ENCODE data around the gene HS6ST2.

Gene HS6ST2

DNA sequence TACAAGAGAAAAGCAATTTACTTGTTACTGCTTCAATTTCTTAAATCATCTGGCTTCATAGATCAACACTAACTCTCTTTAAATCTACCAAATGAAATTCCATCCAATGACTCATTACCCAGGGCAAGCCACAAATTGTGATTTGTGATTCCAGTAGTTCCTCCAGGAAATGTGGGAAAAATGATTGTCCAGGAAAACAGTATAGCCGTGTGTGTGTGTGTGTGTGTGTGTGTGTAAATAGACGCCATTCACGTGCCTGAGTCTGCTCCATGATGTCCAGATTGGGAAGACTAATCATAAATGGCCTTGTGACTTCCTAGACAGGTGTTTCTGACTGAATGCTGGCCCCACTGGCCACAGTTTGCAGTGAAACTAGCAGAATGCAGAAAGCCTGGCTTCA is 121.3 kb downstream of the HS6ST2 start:
- Histone ChIP-seq H3K27me3 (ENCODE audit: control insufficient read depth, insufficient read depth, low read length) (no peaks in the 10 kb centered on the region), H3K27ac (ENCODE audit: low read length) (no peak overlapping the region), H3K9ac (ENCODE audit: low read length) (no peak overlapping the region), H3K36me3 (ENCODE audit: control insufficient read depth, low read depth, low read length) (no peaks in the 10 kb centered on the region), H3K4me3 (ENCODE audit: low read length) (no peak overlapping the region), H3K9me3 (ENCODE audit: control insufficient read depth, low read depth, low read length) (peaks cover 9% of the 10 kb centered on the region), H3K4me1 (ENCODE audit: control insufficient read depth, low read depth, low read length) (no peaks in the 10 kb centered on the region)

DNA sequence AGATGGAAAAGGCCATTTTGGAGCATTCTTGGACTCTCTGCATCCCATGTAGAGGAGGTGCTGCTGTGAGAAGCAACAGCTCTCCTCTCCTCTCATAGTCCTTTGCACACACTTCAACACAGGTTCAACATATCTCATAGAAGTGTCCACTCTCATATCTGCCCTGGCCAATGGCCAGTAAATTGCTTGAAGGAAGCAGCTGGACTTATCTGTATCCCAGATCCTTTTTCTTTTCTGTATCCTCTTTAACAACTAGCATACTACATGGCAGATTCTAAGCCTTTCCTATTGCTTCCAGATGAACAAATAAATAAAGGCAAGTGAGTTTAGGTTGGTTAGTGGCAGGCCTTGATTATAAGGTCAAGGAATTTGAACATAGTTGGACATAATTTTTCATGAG is 122.0 kb downstream of the HS6ST2 start:
- Histone ChIP-seq H3K36me3 (ENCODE audit: control insufficient read depth, low read depth, low read length) (no peaks in the 10 kb centered on the region), H3K4me1 (ENCODE audit: control insufficient read depth, low read depth, low read length) (no peaks in the 10 kb centered on the region), H3K27ac (ENCODE audit: low read length) (no peak overlapping the region), H3K4me3 (ENCODE audit: low read length) (no peak overlapping the region), H3K9ac (ENCODE audit: low read length) (no peak overlapping the region), H3K9me3 (ENCODE audit: control insufficient read depth, low read depth, low read length) (peaks cover 16% of the 10 kb centered on the region), H3K27me3 (ENCODE audit: control insufficient read depth, insufficient read depth, low read length) (no peaks in the 10 kb centered on the region)

DNA sequence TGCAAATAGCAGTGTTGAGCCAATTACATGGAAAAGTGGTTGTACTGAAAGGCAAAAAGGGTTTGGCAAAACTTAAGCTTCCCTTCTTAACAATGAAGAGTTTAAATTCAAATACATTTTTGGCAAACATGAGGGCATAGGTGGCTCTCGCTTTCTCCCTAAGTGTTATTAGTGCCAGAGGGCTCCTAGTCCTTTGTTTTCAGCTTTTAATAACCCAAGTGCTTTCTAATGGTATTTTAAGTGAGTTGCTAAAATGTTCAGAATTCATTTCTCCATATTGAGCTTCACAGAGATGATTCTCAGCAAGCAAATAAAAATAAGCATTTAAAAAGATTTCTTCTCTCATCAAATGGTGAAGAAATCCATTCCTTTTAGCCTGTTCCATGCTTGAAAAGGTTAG is 123.7 kb downstream of the HS6ST2 start:
- Histone ChIP-seq H3K27me3 (ENCODE audit: control insufficient read depth, insufficient read depth, low read length) (no peaks in the 10 kb centered on the region), H3K27ac (ENCODE audit: low read length) (no peak overlapping the region), H3K9ac (ENCODE audit: low read length) (no peak overlapping the region), H3K4me3 (ENCODE audit: low read length) (no peak overlapping the region), H3K4me1 (ENCODE audit: control insufficient read depth, low read depth, low read length) (no peaks in the 10 kb centered on the region), H3K36me3 (ENCODE audit: control insufficient read depth, low read depth, low read length) (no peaks in the 10 kb centered on the region), H3K9me3 (ENCODE audit: control insufficient read depth, low read depth, low read length) (peaks cover 22% of the 10 kb centered on the region)

DNA sequence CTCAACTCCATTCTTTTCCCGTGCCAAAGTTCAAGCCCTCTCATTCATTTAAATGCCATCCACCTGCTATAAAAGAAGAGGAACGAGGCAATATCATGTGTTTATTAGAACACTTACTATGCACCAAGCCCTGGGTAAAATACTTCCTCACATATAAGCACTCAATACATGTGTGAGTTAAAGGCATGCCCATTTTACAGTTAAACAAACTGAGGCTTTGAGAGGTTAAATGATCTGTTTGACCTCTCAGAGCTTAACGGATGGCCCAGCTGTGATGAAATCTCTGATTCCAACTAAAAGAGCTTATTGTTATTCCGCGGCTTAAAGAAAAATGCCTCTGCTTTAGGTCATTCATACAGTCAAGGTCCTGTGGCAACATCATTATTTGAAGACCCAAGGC is 124.3 kb downstream of the HS6ST2 start:
- H3K36me3 ChIP-seq (ENCODE audit: control insufficient read depth, low read depth, low read length): no peaks in the 10 kb centered on the region
- no peaks in the 10 kb centered on the region for H3K4me1 ChIP-seq (ENCODE audit: control insufficient read depth, low read depth, low read length)
- peaks cover 22% of the 10 kb centered on the region for H3K9me3 ChIP-seq (ENCODE audit: control insufficient read depth, low read depth, low read length)
- no peak overlapping the region for H3K4me3 ChIP-seq (ENCODE audit: low read length)
- H3K27me3 ChIP-seq (ENCODE audit: control insufficient read depth, insufficient read depth, low read length): no peaks in the 10 kb centered on the region
- H3K27ac ChIP-seq (ENCODE audit: low read length): no peak overlapping the region
- no peak overlapping the region for H3K9ac ChIP-seq (ENCODE audit: low read length)

DNA sequence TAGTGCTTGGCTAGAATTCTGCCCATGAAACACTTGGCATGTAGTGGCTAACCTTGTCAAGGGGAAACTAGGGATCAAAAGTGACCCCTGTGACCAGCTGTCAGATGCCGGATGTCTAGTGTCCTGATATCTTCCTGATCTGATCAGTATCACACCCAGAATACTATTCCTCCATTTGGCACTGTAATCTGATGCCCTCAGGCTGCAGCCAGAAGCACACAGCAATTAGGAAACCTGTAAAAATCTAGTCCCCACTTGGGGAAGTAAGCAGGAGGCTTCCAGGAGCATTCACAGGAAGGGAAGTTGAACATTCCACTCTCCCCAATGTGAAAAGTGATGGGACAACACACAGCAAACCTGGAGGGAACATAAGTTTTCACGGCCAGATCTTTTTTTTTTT is 125.1 kb downstream of the HS6ST2 start:
- Histone ChIP-seq H3K4me3 (ENCODE audit: low read length) (no peak overlapping the region), H3K27ac (ENCODE audit: low read length) (no peak overlapping the region), H3K27me3 (ENCODE audit: control insufficient read depth, insufficient read depth, low read length) (no peaks in the 10 kb centered on the region), H3K36me3 (ENCODE audit: control insufficient read depth, low read depth, low read length) (no peaks in the 10 kb centered on the region), H3K4me1 (ENCODE audit: control insufficient read depth, low read depth, low read length) (no peaks in the 10 kb centered on the region), H3K9ac (ENCODE audit: low read length) (no peak overlapping the region), H3K9me3 (ENCODE audit: control insufficient read depth, low read depth, low read length) (peaks cover 17% of the 10 kb centered on the region)

- Histone ChIP-seq H3K9ac (ENCODE audit: low read length) (no peak overlapping the region), H3K36me3 (ENCODE audit: control insufficient read depth, low read depth, low read length) (no peaks in the 10 kb centered on the region), H3K4me1 (ENCODE audit: control insufficient read depth, low read depth, low read length) (no peaks in the 10 kb centered on the region), H3K4me3 (ENCODE audit: low read length) (no peak overlapping the region), H3K9me3 (ENCODE audit: control insufficient read depth, low read depth, low read length) (peaks cover 13% of the 10 kb centered on the region), H3K27ac (ENCODE audit: low read length) (no peak overlapping the region), H3K27me3 (ENCODE audit: control insufficient read depth, insufficient read depth, low read length) (no peaks in the 10 kb centered on the region)
Observed at GRCh38 chrX:132831336-132831973, 127.0 kb downstream of the HS6ST2 start.

DNA sequence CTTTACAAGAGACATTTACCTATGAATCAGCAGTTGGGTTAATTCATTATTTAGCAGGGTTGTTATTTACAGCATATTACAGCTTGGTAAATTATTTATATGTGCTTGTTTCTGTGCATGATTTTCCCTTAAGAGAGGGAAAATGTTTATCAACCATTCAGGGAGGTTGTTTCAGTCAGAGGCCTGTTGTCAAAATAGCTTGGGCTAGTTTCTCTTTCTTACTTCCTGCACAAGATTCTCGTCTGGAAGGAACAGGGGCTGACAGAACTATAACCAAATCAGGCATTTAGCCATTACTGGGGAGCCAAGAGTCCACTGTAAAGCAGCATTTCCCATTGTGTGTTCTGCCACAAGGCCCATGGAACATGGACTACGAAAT is 135.8 kb downstream of the HS6ST2 start:
- Histone ChIP-seq H3K27me3 (ENCODE audit: control insufficient read depth, insufficient read depth, low read length) (no peaks in the 10 kb centered on the region), H3K4me3 (ENCODE audit: low read length) (no peak overlapping the region), H3K4me1 (ENCODE audit: control insufficient read depth, low read depth, low read length) (peaks cover 3% of the 10 kb centered on the region), H3K9me3 (ENCODE audit: control insufficient read depth, low read depth, low read length) (no peaks in the 10 kb centered on the region), H3K36me3 (ENCODE audit: control insufficient read depth, low read depth, low read length) (no peaks in the 10 kb centered on the region), H3K9ac (ENCODE audit: low read length) (no peak overlapping the region), H3K27ac (ENCODE audit: low read length) (no peak overlapping the region)

DNA sequence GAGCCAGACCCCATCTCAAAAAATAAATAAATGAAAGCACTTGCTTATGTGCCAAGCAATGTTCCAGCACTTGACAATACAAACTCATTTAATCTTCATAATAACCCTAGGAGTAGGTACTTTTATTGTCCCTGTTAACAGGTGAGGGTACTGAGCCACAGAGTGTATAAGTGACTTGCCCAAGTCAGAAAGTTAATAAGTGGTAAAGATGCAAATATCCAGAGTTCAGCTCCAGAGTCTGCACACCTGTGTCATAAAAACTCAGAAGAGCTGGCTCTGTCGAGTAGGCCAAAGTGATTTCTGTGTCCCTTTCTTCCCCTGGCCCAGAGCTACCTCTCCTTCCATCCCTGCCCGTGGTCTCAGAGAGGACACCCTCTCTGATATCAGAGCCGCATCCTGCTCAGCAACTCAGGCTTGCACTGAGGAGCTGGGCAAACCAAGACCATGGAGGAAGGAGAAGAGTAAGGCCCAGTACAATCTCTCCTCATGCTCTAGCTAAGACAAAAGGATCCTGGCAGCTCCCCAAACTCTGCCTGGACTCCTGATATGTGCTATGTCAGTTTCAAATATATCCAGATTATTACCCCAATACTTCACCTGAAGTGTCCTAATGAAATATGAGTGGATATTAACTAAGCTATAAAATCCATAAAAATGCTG is 136.3 kb downstream of the HS6ST2 start:
- no peaks in the 10 kb centered on the region for H3K27me3 ChIP-seq (ENCODE audit: control insufficient read depth, insufficient read depth, low read length)

DNA sequence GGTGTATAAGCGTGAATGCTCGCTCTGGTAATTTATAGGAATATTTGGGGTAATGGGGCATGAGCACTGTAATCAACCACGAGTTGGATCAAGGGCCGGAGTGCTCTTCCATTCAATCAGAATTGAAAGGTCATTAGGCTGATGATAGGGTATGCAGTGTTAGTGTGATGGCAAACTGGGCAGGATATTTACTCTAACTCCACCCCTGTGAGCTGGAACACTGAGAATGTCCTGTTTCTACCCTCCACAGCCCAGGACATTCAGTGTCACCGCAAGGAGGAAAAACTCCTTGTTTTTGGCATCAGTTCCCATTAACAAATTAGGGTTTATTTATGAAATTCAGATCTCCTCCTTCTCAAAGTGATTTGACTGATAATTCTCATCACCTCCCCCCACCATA is 137.8 kb downstream of the HS6ST2 start:
- Histone ChIP-seq H3K27ac (ENCODE audit: low read length) (no peak overlapping the region), H3K9me3 (ENCODE audit: control insufficient read depth, low read depth, low read length) (no peaks in the 10 kb centered on the region), H3K4me1 (ENCODE audit: control insufficient read depth, low read depth, low read length) (peaks cover 6% of the 10 kb centered on the region), H3K27me3 (ENCODE audit: control insufficient read depth, insufficient read depth, low read length) (no peaks in the 10 kb centered on the region), H3K4me3 (ENCODE audit: low read length) (no peak overlapping the region), H3K9ac (ENCODE audit: low read length) (no peak overlapping the region), H3K36me3 (ENCODE audit: control insufficient read depth, low read depth, low read length) (no peaks in the 10 kb centered on the region)

More for the DNA sequence above, 136.3 kb downstream of the HS6ST2 start:
- Histone ChIP-seq H3K9me3 (ENCODE audit: control insufficient read depth, low read depth, low read length) (no peaks in the 10 kb centered on the region), H3K36me3 (ENCODE audit: control insufficient read depth, low read depth, low read length) (no peaks in the 10 kb centered on the region), H3K4me3 (ENCODE audit: low read length) (no peak overlapping the region), H3K27ac (ENCODE audit: low read length) (no peak overlapping the region), H3K4me1 (ENCODE audit: control insufficient read depth, low read depth, low read length) (peaks cover 3% of the 10 kb centered on the region), H3K9ac (ENCODE audit: low read length) (no peak overlapping the region)

DNA sequence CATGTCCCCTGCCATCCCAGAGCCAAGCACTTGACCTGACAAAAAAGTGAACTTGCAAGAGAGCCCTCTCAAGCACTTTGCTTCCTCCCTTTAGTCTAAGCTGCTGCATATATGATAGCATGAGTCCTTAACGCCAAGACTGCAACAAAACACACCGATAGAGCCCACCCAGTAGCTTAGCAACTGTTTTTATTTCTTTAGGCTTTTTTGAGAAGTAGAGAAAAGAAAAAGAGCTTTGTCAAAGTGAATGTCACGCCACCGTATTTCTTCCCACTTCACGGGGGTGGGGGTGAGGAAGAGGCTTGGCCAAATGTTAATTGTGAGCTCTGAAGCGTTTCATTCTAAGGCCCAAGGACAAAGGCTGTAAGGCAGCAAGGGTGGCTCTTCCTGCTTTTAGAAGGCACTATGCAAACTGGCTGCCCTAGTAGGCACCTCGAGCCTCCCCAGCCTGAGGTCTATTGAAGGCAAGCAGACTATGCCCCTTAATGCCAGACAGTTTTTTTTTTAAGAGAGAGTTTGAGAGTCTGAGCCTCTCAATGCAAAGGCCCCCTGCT is 138.6 kb downstream of the HS6ST2 start:
- Histone ChIP-seq H3K4me1 (ENCODE audit: control insufficient read depth, low read depth, low read length) (peaks cover 6% of the 10 kb centered on the region), H3K9ac (ENCODE audit: low read length) (no peak overlapping the region), H3K36me3 (ENCODE audit: control insufficient read depth, low read depth, low read length) (no peaks in the 10 kb centered on the region), H3K27me3 (ENCODE audit: control insufficient read depth, insufficient read depth, low read length) (no peaks in the 10 kb centered on the region), H3K27ac (ENCODE audit: low read length) (no peak overlapping the region), H3K4me3 (ENCODE audit: low read length) (no peak overlapping the region), H3K9me3 (ENCODE audit: control insufficient read depth, low read depth, low read length) (peaks cover 3% of the 10 kb centered on the region)

DNA sequence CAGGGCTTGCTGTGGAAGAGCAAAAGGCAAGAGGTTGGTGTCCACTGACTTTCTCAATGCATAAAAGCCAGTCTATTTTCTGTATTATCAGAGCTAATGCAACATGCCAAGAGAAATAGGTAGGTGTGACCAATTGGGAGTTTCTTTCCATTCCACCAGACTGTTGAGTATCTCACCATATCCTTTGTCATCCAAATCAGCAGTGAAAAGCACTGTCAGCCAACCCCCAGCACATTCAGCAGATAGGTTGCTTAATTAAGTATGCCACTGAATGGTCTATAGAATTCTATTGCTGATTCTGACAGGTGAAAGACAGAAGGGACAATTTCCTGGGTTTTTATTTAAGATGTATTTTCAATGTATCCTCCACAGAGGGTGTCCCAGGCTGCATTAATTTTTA is 139.8 kb downstream of the HS6ST2 start:
- Histone ChIP-seq H3K36me3 (ENCODE audit: control insufficient read depth, low read depth, low read length) (no peaks in the 10 kb centered on the region), H3K4me3 (ENCODE audit: low read length) (no peak overlapping the region), H3K27ac (ENCODE audit: low read length) (no peak overlapping the region), H3K4me1 (ENCODE audit: control insufficient read depth, low read depth, low read length) (peaks cover 6% of the 10 kb centered on the region), H3K27me3 (ENCODE audit: control insufficient read depth, insufficient read depth, low read length) (no peaks in the 10 kb centered on the region), H3K9ac (ENCODE audit: low read length) (no peak overlapping the region), H3K9me3 (ENCODE audit: control insufficient read depth, low read depth, low read length) (peaks cover 3% of the 10 kb centered on the region)

GRCh38 chrX:132815643-132816042 is 142.8 kb downstream of the HS6ST2 start:
- H3K36me3 ChIP-seq (ENCODE audit: control insufficient read depth, low read depth, low read length): no peaks in the 10 kb centered on the region
- no peak overlapping the region for H3K27ac ChIP-seq (ENCODE audit: low read length)
- H3K4me1 ChIP-seq (ENCODE audit: control insufficient read depth, low read depth, low read length): peaks cover 6% of the 10 kb centered on the region
- no peak overlapping the region for H3K9ac ChIP-seq (ENCODE audit: low read length)
- no peaks in the 10 kb centered on the region for H3K27me3 ChIP-seq (ENCODE audit: control insufficient read depth, insufficient read depth, low read length)
- H3K4me3 ChIP-seq (ENCODE audit: low read length): no peak overlapping the region
- peaks cover 3% of the 10 kb centered on the region for H3K9me3 ChIP-seq (ENCODE audit: control insufficient read depth, low read depth, low read length)
